ENCODE results near the gene QKI. TPM values are rescaled to one million over a fixed set of nuclear protein-coding genes. Genes with fewer than 3 reads are reported as not detected.

Gene QKI
- total RNA-seq, 1 donor from 2014 or later: 247 TPM

DNA sequence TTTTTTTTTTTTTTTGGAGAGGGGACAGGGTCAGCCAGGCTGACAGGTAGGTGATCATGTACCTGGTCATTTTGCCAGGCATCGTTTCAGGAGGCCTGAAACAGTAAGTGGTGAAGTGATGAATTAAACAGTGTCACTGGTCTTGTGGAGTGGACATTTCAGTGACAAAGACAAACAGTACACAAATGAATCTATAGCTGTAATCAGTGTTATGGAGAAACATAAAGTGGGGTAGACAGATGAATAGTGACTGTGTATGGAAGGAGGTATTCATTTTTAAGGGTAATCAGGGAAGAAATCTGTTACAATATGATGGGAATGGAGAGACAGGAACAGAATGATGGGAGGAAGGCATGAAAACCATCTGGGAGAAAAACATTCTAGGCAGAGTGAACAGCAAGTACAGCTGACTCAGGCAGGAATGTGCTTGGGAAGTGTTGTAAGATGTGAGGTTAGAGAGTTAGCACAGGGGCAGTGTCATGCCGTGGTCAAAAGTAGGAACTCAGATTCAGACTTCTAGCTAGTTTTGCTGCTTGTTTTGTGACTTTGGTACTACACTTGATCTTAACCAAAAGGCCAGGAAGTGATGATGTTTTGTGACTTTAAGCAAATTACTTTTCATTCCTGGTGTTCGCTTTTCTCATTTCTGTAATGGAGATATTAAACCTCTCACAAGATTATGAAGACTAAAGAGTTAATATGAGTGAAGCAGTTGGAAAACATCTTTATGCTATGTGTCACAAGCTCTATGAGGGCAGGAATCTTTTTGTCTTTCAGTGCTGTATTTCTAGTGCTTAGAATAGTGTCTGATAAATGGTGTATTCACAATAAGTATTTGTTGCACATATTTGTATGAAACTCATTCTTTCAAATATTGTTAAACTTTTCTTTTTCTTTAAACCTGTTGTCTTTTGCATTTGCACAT is 43.4 kb downstream of the QKI start:
- TF ChIP-seq, protein P1, sequence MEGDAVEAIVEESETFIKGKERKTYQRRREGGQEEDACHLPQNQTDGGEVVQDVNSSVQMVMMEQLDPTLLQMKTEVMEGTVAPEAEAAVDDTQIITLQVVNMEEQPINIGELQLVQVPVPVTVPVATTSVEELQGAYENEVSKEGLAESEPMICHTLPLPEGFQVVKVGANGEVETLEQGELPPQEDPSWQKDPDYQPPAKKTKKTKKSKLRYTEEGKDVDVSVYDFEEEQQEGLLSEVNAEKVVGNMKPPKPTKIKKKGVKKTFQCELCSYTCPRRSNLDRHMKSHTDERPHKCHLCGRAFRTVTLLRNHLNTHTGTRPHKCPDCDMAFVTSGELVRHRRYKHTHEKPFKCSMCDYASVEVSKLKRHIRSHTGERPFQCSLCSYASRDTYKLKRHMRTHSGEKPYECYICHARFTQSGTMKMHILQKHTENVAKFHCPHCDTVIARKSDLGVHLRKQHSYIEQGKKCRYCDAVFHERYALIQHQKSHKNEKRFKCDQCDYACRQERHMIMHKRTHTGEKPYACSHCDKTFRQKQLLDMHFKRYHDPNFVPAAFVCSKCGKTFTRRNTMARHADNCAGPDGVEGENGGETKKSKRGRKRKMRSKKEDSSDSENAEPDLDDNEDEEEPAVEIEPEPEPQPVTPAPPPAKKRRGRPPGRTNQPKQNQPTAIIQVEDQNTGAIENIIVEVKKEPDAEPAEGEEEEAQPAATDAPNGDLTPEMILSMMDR (IDR thresholded peaks at IDR 0.05): no peak
- ATAC-seq (peak; percentile 83 to 88), DNase-seq (no peak)
- intact Hi-C loops (cut with DNase I): no loop called here
- peaks cover 66% of the 10 kb centered on the region for H3K4me1 ChIP-seq
- no peaks in the 10 kb centered on the region for H3K27me3 ChIP-seq (ENCODE audit: low read depth)
- no peak overlapping the region for H3K4me3 ChIP-seq
- peaks cover 14% of the 10 kb centered on the region for H3K36me3 ChIP-seq
- H3K27ac ChIP-seq: no peak overlapping the region
- H3K9me3 ChIP-seq: no peaks in the 10 kb centered on the region

DNA sequence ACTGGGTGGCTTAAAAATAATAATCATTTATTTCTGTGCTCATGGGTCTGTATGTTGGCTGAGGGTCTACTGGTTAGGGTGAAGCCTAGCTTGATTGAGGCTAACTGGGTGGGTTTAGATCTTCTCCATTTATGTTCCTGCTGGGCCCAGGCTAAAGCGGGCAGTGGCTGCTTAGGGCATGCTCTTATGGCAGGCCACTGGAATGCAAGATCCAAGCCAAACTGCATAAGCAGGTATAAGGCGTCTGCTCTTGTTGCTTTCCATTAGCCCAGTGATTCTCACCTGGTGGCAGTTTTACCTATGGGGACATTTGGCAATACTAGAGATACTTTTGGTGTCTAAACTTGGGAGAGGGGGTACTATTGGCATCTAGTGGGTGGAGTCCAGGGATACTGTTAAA is 44.5 kb downstream of the QKI start:
- no peak for DNase-seq
- Histone ChIP-seq H3K27me3 (ENCODE audit: low read depth) (no peaks in the 10 kb centered on the region), H3K9me3 (no peaks in the 10 kb centered on the region), H3K4me1 (peaks cover 62% of the 10 kb centered on the region), H3K27ac (no peak overlapping the region), H3K36me3 (peaks cover 14% of the 10 kb centered on the region), H3K4me3 (no peak overlapping the region)
- intact Hi-C loops (cut with DNase I): no loop called here
- TF ChIP-seq, protein P1 (IDR thresholded peaks at IDR 0.05): no peak
- ATAC-seq: peak; percentile 61 to 64

DNA sequence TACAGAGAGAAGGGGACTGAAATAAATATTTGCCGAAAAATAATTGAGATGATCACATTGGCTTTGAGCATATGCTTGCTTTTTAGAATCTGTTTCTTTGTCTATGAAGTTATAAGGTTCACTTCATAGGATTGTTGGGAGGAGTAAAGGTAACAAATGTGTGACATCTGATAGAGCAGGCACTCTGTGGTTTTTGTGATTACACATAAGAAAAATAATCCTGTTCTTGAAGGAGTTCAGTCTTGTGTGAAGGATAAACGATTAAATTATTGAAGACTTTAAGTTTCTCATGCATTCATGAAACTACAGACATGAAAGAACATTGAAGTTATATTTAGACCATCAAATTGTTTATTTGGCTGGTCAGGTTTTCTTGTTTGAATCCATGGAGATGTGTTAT is 45.0 kb downstream of the QKI start:
- ATAC-seq: no peak
- TF ChIP-seq, protein P1 (IDR thresholded peaks at IDR 0.05): no peak
- Histone ChIP-seq H3K27ac (no peak overlapping the region), H3K4me3 (no peak overlapping the region), H3K4me1 (peaks cover 62% of the 10 kb centered on the region), H3K36me3 (peaks cover 14% of the 10 kb centered on the region), H3K27me3 (ENCODE audit: low read depth) (no peaks in the 10 kb centered on the region), H3K9me3 (no peaks in the 10 kb centered on the region)
- DNase-seq: no peak
- intact Hi-C loops (cut with DNase I): no loop called here

DNA sequence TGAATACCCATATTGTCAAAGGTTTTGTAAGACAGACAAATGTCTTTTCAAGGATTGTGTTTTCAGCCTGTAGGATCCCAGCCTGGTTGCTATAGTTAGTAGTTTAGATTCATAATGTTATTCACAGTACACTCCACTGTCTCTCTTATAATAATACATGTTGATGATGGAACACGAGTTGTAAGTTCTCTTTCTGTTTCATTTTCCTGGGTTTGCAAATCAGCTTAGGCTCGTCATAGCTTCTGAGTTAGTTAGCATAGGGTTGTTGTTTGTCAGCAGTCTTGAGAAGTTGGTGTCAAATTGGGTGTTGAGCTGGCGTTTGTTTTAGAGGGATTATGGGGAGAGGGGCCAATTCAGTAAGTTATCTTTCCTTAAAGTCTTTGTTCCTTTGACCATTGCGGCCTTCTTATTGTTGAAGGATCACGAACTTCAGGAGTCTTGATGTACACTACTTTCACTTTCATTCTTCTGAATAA is 45.8 kb downstream of the QKI start:
- Histone ChIP-seq H3K9me3 (no peaks in the 10 kb centered on the region), H3K36me3 (peaks cover 12% of the 10 kb centered on the region), H3K4me3 (peak overlapping the region; percentile 45), H3K4me1 (peaks cover 62% of the 10 kb centered on the region), H3K27ac (peak overlapping the region; percentile 15), H3K27me3 (ENCODE audit: low read depth) (no peaks in the 10 kb centered on the region)
- no peak for DNase-seq
- intact Hi-C loops (cut with DNase I): no loop called here
- TF ChIP-seq, protein P1 (IDR thresholded peaks at IDR 0.05): no peak
- ATAC-seq: peak; percentile 63 to 71

DNA sequence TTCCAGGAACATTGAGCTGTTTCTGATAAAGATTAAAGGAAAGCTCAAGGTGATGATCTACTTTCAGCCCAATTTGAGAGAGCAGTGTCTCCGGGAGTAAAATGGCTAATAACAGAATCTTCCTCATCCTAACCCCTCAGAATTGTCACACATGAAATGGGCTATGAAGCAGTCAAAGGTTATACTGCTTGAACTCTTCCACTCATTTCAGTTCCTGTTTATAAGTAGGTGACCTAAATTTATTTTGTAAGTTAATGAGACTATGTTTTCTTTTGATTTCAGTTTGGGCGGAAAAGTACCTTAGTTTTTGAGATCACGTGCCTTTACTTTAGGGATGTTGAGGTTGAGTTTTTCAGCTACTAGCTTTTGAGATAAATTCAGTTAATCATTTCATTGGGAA is 47.2 kb downstream of the QKI start:
- H3K9me3 ChIP-seq: no peaks in the 10 kb centered on the region
- no peak overlapping the region for H3K4me3 ChIP-seq
- TF ChIP-seq, protein P1 (IDR thresholded peaks at IDR 0.05): no peak
- peaks cover 57% of the 10 kb centered on the region for H3K4me1 ChIP-seq
- no peak overlapping the region for H3K27ac ChIP-seq
- ATAC-seq: no peak
- intact Hi-C loops (cut with DNase I): no loop called here
- peaks cover 6% of the 10 kb centered on the region for H3K36me3 ChIP-seq
- H3K27me3 ChIP-seq (ENCODE audit: low read depth): no peaks in the 10 kb centered on the region
- DNase-seq: no peak
